Erythroblast (primary cell): Measurements from ENCODE around the gene SFRP5.

Experiments
- GATA1 ChIP-seq: IDR thresholded peaks from 2 replicates; pipeline ENCODE4 v1.6.1; 2011; ENCODE audit warnings: low read depth, mild to moderate bottlenecking, control low read depth, low read length, moderate library complexity
- POLR2A ChIP-seq: IDR thresholded peaks from 2 replicates; pipeline ENCODE4 v1.6.1; 2011; ENCODE audit warnings: mild to moderate bottlenecking, low read length

- TF ChIP-seq GATA1 (no peak), POLR2A (no peak)
Observed at GRCh38 chr10:97732052-97732359, 39.8 kb downstream of the SFRP5 start.
